GM19351 (cell line): ENCODE measurements around the gene PRKACA.
"Not testable (repeated sequence)": the region's sequence is repeated elsewhere in the genome, so short reads cannot be mapped to it uniquely, and the experiment has no call there.

Experiments
- ATAC-seq: cut with Tn5 transposase; IDR thresholded peaks from one replicate; pipeline ENCODE4 v1.9.1; 2021; ENCODE audit warnings: mild to moderate bottlenecking, moderate library complexity; ENCODE audit not compliant: unreplicated experiment

Gene PRKACA

GRCh38 chr19:14052470-14052869 is 65.1 kb downstream of the PRKACA start:
- no peak for ATAC-seq

- no peak for ATAC-seq
Observed at GRCh38 chr19:14051980-14052379, 65.6 kb downstream of the PRKACA start.

- not testable (repeated sequence) for ATAC-seq
Observed at GRCh38 chr19:14050961-14051360, 66.6 kb downstream of the PRKACA start.

- ATAC-seq: no peak
Observed at GRCh38 chr19:14050512-14050911, 67.0 kb downstream of the PRKACA start.

- ATAC-seq: no peak
Observed at GRCh38 chr19:14048443-14049153, 69.0 kb downstream of the PRKACA start.

GRCh38 chr19:14047866-14048265 is 69.7 kb downstream of the PRKACA start:
- not testable (repeated sequence) for ATAC-seq

GRCh38 chr19:14042659-14043608 is 74.6 kb downstream of the PRKACA start:
- ATAC-seq: not testable (repeated sequence)
